HG02885 (cell line): ENCODE results near the gene EME1.

Source experiments
- ATAC-seq: cut with Tn5 transposase; IDR thresholded peaks from one replicate; pipeline ENCODE4 v1.9.1; 2021; ENCODE audit warnings: mild to moderate bottlenecking; ENCODE audit not compliant: unreplicated experiment, poor library complexity

The EME1 gene

GRCh38 chr17:50361561-50362480 lies 11.2 kb upstream of the EME1 start:
- no peak for ATAC-seq

DNA sequence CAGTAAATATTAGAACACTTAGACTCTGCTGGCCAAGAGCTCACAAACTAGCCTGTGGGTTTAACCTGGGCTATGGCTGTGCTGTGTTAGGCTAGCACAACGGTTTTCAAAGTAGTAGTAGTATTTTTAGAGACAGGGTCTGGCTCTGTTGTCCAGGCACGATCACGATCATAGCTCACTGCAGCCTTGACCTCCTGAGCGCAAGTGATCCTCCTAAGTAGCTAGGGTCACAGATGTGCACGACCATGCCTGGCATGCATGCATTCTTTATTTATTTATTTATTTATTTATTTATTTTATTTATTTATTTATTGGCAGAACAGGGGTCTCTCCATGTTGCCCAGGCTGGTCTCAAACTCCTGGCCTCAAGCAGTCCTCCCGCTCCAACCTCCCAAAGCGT lies 10.4 kb upstream of the EME1 start:
- no peak for ATAC-seq

- no peak for ATAC-seq
Observed at GRCh38 chr17:50363217-50364060, 9.6 kb upstream of the EME1 start.

- ATAC-seq = no peak
Observed at GRCh38 chr17:50364061-50364458, 9.0 kb upstream of the EME1 start.

GRCh38 chr17:50364715-50365114 lies 8.3 kb upstream of the EME1 start:
- no peak for ATAC-seq

DNA sequence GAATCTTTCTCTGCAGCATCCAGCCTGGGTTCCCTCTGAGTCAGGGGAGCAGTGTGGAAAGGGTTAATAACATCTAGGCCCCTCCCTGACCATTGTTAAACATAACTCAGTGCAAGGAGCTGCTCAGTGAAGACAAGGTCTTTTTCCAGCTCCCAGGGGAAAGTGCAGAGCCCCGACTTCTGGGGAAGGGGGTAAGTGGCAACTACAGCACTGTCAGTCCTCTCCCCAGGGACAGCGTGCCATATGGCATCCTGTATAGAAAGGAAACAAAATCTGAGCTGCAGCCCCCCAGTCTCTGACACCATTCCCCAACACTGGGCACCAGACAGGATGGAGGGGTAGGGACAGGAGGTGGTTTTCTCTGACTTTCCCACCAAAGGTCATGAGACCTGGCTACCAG lies 7.9 kb upstream of the EME1 start:
- ATAC-seq = no peak

DNA sequence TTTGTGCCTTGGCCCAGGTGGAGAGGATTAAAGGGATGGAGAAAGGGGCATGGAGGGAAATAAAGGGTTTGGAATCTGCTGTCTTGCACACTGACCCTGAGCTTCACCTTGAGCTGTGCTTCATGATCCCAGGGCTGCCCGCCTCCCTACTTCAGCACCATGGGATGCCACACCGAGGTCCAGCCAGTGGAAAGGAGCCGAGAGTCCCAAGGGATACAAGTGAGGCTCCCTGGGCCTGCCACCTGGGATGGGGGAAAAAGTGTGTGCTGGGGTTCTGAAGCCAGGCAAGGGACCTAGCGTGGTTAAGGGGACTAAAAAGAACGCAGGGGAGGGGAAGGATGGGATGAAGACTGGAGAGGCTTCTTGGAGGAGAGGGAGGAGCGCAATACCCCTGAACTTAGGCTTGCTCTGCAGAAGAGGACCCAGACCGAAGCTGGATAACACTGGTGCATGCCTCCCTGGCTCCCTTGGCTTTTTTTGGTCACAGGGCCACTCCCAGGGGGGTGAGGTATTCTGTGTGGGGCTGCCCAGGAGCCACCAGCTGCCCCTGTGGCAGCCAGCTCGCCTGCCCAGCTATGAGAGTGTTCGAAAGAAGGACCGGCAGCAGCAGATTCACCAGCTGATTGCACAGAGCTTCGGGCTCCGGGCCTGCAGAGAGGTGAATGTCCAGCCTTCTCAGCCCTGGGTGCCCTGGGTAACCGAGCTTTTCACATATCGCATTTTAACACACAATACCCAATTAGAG lies 7.2 kb upstream of the EME1 start:
- ATAC-seq = no peak

DNA sequence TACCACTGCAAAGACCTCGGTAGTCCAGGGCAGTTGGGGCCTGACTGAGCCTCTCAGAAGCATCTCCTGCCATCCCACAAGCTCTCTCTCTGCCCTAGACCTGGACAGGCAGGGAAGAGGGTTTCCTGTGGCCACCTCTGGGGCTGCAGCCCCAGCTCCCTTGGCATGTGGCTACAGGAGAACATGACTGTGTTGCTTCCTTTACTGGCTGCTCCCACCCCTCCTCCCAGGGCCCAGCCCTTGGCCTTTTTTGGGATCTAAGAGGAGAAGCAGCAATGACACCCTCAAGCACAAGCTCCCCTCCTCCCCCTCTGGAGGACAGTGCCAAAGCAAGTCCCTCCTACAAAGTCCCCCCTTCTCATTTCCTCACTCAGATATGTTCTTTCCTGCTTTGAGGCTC lies 5.6 kb upstream of the EME1 start:
- no peak for ATAC-seq

DNA sequence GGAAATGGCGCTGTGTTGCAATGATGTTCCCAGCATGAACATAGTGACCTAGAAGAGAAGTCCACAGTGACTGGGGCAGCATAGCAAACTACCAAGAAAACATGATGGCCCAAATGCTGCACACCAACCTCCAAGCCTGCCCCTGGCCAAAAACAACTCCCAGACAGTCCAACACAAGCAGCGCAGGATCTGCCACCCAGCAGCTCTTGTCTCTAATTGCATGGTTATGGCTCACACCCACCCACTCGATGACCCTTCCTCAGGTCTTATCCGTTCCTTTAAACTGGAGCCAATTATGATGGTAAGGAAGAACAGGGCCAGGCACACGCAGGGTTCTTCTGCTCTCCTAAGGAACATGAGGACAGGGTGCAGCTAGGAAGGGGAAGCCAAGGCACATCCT lies 3.0 kb upstream of the EME1 start:
- no peak for ATAC-seq

DNA sequence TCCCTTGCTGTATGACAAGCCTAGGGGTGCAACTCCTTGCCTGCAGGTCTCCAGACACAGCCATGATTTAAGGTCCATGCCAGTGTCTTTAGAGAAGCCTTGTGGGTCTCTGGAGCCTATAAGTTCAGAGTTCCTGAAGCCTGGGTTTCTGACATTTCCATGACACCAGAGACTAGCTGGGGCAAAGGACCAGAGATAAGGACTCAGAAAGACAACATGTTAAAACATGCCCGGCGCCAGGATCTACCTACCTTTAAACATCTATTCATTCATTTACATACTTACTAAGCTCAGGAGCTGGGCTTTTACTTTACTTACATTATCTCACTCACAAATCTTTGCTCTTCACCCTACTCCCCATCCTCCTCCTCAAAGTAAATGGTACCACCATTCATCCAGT lies 1.5 kb upstream of the EME1 start:
- ATAC-seq = no peak

DNA sequence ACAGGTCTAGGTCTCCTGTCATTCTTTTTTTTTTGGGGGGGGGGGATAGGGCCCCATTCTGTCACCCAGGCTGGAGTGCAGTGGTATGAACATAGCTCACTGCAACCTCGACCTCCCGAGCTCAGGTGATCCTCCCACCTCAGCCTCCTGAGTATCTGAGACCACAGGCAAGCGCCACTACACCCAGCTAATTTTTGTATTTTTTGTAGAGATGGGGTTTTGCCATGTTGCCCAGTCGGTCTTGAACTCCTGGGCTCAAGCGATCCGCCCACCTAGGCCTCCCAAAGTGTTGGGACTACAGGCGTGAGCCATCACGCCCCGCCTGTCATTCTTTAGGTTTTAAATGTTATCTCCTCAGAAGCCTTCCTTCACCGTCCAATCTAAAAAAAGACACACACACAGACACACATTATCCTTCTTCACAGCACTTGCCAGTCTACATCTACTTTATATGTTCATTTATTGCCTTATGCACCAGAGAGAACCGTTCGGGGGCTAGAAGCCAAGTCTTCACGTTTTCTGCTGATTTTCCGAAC lies 739 bp upstream of the EME1 start:
- ATAC-seq = no peak

DNA sequence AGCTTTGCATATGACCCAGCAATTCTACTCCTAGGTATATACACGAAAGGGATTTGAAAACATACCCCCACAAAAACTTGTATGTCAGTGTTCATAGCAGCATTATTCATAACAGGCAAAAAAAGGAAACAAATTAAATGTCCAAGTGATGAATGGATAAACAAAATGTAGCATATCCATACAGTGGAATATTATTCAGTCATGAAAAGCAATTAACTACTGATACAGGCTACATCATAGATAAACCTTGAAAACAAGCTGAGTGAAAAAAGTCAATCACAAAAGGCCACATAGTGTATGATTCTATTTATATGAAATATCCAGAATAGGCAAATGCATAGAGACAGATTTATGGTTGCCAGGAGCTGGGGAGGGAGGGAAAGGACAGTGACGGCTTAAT lies 676 bp downstream of the EME1 start:
- no peak for ATAC-seq

DNA sequence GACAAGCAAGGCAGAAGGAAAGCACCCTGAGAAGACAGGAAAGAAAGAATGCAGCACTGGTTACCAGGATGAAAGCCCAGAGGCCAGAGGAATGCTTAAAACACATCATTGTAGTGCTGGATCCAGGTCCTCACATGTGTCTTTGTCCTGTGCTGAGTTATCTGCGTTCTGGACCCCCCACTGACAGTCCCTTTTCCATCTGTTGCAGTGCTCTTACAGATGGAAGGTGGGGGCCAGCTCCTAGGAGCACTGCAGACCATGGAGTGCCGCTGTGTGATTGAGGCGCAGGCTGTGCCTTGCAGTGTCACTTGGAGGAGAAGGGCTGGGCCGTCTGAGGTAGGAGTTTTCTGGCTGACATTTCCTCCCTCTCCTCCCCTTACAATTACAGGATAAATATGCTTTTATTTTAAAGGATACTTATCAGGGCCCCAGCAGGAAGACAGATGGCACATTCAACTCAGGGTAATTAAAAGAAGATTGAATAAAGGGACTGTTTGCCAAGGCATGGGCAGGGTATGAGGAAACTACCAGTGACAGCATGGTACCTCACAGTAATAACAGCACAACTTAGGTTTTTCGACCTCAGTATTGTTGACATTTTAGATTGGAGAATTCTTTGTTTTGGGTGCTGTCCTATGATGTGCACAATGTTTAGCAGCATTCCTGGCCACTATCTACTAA lies 3.0 kb downstream of the EME1 start:
- ATAC-seq = no peak

- no peak for ATAC-seq
Observed at GRCh38 chr17:50379351-50380132, 6.5 kb downstream of the EME1 start.

DNA sequence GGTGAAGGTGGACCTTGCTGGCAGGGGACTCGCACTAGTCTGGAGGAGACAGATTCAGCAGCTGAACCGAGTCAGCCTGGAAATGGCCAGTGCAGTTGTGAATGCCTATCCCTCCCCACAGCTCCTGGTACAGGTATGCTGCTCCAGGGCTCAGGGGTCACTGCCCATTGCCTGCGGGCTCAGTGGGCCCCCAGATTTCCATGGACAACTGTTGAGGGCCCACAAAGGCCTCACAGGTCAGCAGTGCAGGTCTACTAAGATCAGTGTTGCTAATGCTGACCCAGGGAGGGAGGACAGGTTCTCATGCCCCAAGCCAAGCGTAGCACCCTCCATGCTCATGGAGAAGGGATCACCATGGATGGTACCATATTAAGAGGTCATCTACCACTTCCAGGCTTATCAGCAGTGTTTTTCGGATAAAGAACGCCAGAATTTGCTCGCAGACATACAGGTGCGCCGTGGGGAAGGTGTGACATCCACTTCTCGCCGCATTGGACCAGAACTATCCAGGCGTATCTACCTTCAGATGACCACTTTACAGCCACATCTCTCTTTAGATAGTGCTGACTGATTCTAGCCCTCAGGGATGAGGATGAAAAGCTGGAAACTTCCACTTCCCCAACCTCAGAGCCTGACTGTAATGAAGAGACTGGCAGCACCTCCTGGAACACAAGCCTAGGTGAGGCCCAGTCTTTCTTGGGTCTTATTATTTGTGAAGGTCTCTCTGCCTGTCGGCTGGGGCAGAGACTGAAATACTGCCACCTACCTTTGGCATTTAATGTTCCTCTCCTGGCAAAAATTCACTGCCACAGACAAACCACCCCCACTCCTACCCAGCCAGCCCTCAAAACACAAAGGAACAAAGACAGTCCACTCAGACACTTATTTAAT lies 7.6 kb downstream of the EME1 start:
- ATAC-seq = no peak

DNA sequence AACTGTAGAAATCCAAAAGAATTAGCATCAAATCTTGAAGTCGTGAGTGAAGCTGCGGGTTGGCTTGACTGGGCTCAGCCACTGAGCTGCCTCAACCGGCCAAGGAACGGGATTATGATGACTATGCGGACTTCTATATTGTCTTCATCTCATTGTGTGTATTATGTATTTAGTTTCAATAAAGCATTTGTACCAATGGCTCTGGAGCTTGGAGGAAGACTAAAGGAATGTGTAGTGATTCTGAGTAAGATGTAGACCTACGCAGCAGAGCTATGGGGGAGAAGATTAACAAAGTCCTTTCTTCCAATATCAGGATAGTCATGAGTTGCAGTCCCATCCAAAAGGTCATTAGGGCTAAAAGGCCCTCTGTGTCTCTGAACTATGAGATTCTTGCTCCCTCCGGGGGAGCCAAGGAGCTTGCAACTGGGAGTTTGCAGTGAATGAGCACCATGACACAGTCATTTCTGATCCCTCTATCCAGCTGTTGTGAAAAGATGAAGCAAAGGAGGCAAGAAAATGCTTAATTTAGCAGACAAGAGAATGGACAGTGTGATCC lies 8.3 kb downstream of the EME1 start:
- ATAC-seq = no peak

DNA sequence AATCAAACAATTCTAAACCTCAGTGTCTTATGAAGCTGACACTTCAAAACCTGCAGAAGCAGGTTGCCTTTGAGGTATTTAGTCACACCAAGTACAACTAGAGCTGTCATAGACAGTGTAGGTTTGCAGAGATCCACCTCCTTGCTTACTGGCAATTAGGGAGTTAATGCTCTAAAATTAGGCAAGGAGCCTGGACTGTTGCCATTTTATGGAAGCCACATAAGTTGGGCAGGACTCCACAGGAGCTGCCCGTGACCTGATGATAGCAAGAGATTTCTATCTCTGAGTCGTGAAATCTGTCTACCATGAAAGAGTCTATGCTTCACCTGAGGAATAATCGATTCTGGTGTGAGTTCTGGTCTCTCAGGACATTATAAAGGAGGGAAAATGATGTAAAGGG lies 8.9 kb downstream of the EME1 start:
- ATAC-seq = no peak

- ATAC-seq = no peak
Observed at GRCh38 chr17:50382931-50383330, 9.9 kb downstream of the EME1 start.
